PFSK-1 (cell line): Measurements from ENCODE around the gene COG3.

Source experiments
- FOXP2 ChIP-seq: optimal IDR thresholded peaks from 2 replicates; pipeline ENCODE3; 2011; ENCODE audit warnings: borderline replicate concordance, control low read depth, inconsistent platforms; ENCODE audit not compliant: insufficient read depth; ENCODE audit errors: extremely low read length, extremely low read depth
- POLR2AphosphoS5 ChIP-seq: IDR thresholded peaks from 2 replicates; pipeline ENCODE4 v1.6.1; 2012; ENCODE audit warnings: low read depth, mild to moderate bottlenecking, control low read depth, low read length, moderate library complexity
- REST ChIP-seq, 2 experiments: IDR thresholded peaks; 2 replicates each; pipeline versions ENCODE4 v1.6.1 to v1.8.0; 2011 to 2012; ENCODE audit warnings: low read depth in 2 of 2, low read length in 2 of 2, control low read depth in 1 of 2, inconsistent platforms in 1 of 2, mild to moderate bottlenecking in 1 of 2, moderate library complexity in 1 of 2; ENCODE audit not compliant: insufficient read depth in 1 of 2
- SIN3A ChIP-seq: IDR thresholded peaks from 2 replicates; pipeline ENCODE4 v1.6.1; 2012; ENCODE audit warnings: mild to moderate bottlenecking, low read length, moderate library complexity, borderline replicate concordance; ENCODE audit not compliant: insufficient read depth
- TAF1 ChIP-seq: IDR thresholded peaks from 2 replicates; pipeline ENCODE4 v1.6.1; 2012; ENCODE audit warnings: low read length, control low read depth, borderline replicate concordance; ENCODE audit not compliant: insufficient read depth

GRCh38 chr13:45575830-45576180 lies 111.1 kb downstream of the COG3 start:
- TF ChIP-seq REST (IDR thresholded peaks at IDR 0.05; ENCODE audit: insufficient read depth in 1 of 2, low read depth in 2 of 2, low read length in 2 of 2) = no peak
- no peak for TF ChIP-seq TAF1
- no peak for TF ChIP-seq SIN3A
- TF ChIP-seq POLR2AphosphoS5 = no peak
- TF ChIP-seq FOXP2 = no peak
